K562 (cell line): ENCODE measurements around the gene DALRD3. TPM values are rescaled to one million over a fixed set of nuclear protein-coding genes. Genes with fewer than 3 reads are reported as not detected.

Source experiments
- ATAC-seq: fragments of 200-7000 bp; cut with Tn5 transposase; 3 replicates; pipeline ENCODE4 v1.9.1; 2020; ENCODE audit warnings: moderate library complexity
- BruUV-seq: library from RNA; stranded (reverse); fragments of 400-500 nt; replicated peaks from 2 replicates; lab custom pipeline; 2021; lab: Mats Ljungman, UMichigan
- CTCF ChIA-PET: fragments of 300-600 bp; formaldehyde crosslinking; extraction: SDS; loops from one replicate; lab custom pipeline; 2021; ENCODE audit warnings: low intra/inter-chr PET ratio; lab: Yijun Ruan, JAX
- POLR2A ChIA-PET: fragments of 300-600, 350-650 bp; sonication (Branson Sonifier 250); formaldehyde crosslinking; extraction: SDS; loops from one replicate; lab custom pipeline; 2021; ENCODE audit warnings: antibody characterized with exemption, inconsistent platforms; lab: Yijun Ruan, JAX
- DNase-seq, 4 experiments: peaks; one replicate each; pipeline versions ENCODE4 v3.0.0 to v3.0.0-alpha.2; 2011 to 2018; ENCODE audit warnings: low spot score in 3 of 4, mixed read lengths in 3 of 4; ENCODE audit errors: extremely low read depth in 1 of 4
- FAIRE-seq: peaks from 2 replicates; lab custom pipeline; 2011; peaks lifted over from hg19 to GRCh38; lab: Jason Lieb, UNC
- H2AFZ ChIP-seq: 2 replicates; pipeline ENCODE4 v1.6.0; 2011; ENCODE audit warnings: low read depth, low read length, control low read depth, inconsistent platforms
- H3K27ac ChIP-seq: fragments of 200-600 bp; 3 replicates; pipeline ENCODE4 v1.8.0; 2011; ENCODE audit warnings: low read depth, mild to moderate bottlenecking, control low read depth, inconsistent platforms, low read length, moderate library complexity, mixed read lengths; ENCODE audit errors: extremely low read depth
- H3K27me3 ChIP-seq, 2 experiments: fragments of 300-600 bp in 1 of 2; 2 replicates in 1 of 2; 3 replicates in 1 of 2; pipeline versions ENCODE4 v1.6.0 to v1.8.0; 2011; ENCODE audit warnings: inconsistent platforms in 2 of 2, low read length in 2 of 2, mild to moderate bottlenecking in 1 of 2, mixed read lengths in 1 of 2, moderate library complexity in 1 of 2; ENCODE audit not compliant: control insufficient read depth in 2 of 2, insufficient read depth in 2 of 2
- H3K36me3 ChIP-seq: fragments of 300-600 bp; 3 replicates; pipeline ENCODE4 v1.8.0; 2011; ENCODE audit warnings: mild to moderate bottlenecking, low read length, inconsistent platforms; ENCODE audit not compliant: control insufficient read depth, insufficient read depth
- H3K4me1 ChIP-seq, 2 experiments: fragments of 200-600 bp in 1 of 2; replicated peaks in 1 of 2; 2 replicates in 1 of 2; 3 replicates in 1 of 2; pipeline versions ENCODE4 v1.5.1 to v1.8.0; 2011; ENCODE audit warnings: inconsistent platforms in 2 of 2, low read length in 2 of 2, mild to moderate bottlenecking in 1 of 2, mixed read lengths in 1 of 2, moderate library complexity in 1 of 2; ENCODE audit not compliant: control insufficient read depth in 2 of 2, insufficient read depth in 2 of 2
- H3K4me2 ChIP-seq: 2 replicates; pipeline ENCODE4 v1.6.1; 2011; ENCODE audit warnings: low read length, control low read depth, inconsistent platforms, mixed read lengths; ENCODE audit not compliant: insufficient read depth
- H3K4me3 ChIP-seq: fragments of 200-600 bp; sonication (generic), shearing (Covaris generic); 2 replicates; pipeline ENCODE4 v1.5.1; 2016; ENCODE audit warnings: control low read depth, inconsistent platforms
- H3K79me2 ChIP-seq: fragments of 200-600 bp; 3 replicates; pipeline ENCODE4 v1.8.0; 2011; ENCODE audit warnings: low read length, inconsistent platforms; ENCODE audit not compliant: control insufficient read depth, insufficient read depth
- H3K9ac ChIP-seq, 2 experiments: 2 replicates each; pipeline versions ENCODE4 v1.6.0 to v1.6.1; 2011; ENCODE audit warnings: low read depth in 2 of 2, low read length in 2 of 2, control low read depth in 1 of 2, inconsistent platforms in 1 of 2, mild to moderate bottlenecking in 1 of 2, mixed read lengths in 1 of 2; ENCODE audit not compliant: insufficient read depth in 1 of 2
- H3K9me1 ChIP-seq: one replicate; pipeline ENCODE4 v1.6.0; 2011; ENCODE audit warnings: inconsistent platforms, mild to moderate bottlenecking, low read length, moderate library complexity; ENCODE audit not compliant: control insufficient read depth, insufficient read depth
- H3K9me3 ChIP-seq: replicated peaks from 2 replicates; pipeline ENCODE4 v1.5.1; 2011; ENCODE audit warnings: low read depth, low read length, inconsistent platforms; ENCODE audit not compliant: control insufficient read depth, insufficient read depth
- H4K20me1 ChIP-seq: replicated peaks from 2 replicates; pipeline ENCODE4 v1.6.1; 2011; ENCODE audit warnings: low read length, inconsistent platforms, mixed read lengths; ENCODE audit not compliant: control insufficient read depth, insufficient read depth
- ARID3B ChIP-seq: fragments of 250-450 bp; sonication (Bioruptor Pico); IDR thresholded peaks from 2 replicates; pipeline ENCODE4 v1.4.0; 2020; ENCODE audit warnings: borderline replicate concordance
- KLF16 ChIP-seq: IDR thresholded peaks from 2 replicates; pipeline ENCODE4 v1.6.1; 2016; ENCODE audit warnings: antibody characterized with exemption
- NR1H2 ChIP-seq: sonication (generic); formaldehyde crosslinking; IDR thresholded peaks from 2 replicates; pipeline ENCODE4 v1.4.0; 2020; ENCODE audit warnings: mild to moderate bottlenecking, missing genetic modification reagents
- PREB ChIP-seq: sonication (generic); formaldehyde crosslinking; IDR thresholded peaks from 2 replicates; pipeline ENCODE4 v1.8.1; 2023; ENCODE audit warnings: mild to moderate bottlenecking, missing genetic modification reagents
- RUNX1 ChIP-seq: sonication (generic); IDR thresholded peaks from 2 replicates; pipeline ENCODE4 v1.6.1; 2016; ENCODE audit warnings: antibody characterized with exemption, low read depth
- SMARCC2 ChIP-seq: fragments of 450-650 bp; IDR thresholded peaks from 2 replicates; pipeline ENCODE4 v1.6.1; 2017; ENCODE audit warnings: antibody characterized with exemption, moderate library complexity, mild to moderate bottlenecking, low read depth
- TOE1 ChIP-seq, 2 experiments: fragments of 450-650 bp in 1 of 2; sonication (generic) in 1 of 2; formaldehyde crosslinking in 1 of 2; IDR thresholded peaks; 2 replicates each; pipeline versions ENCODE4 v1.7.1 to v1.8.0; 2016 to 2022; ENCODE audit warnings: borderline replicate concordance in 2 of 2, mild to moderate bottlenecking in 2 of 2, antibody characterized with exemption in 1 of 2, inconsistent platforms in 1 of 2, low read depth in 1 of 2, missing genetic modification reagents in 1 of 2, moderate library complexity in 1 of 2
- ZNF639 ChIP-seq, 2 experiments: fragments of 200-800 bp in 1 of 2; sonication (Bioruptor generic) in 1 of 2; sonication (generic) in 1 of 2; formaldehyde crosslinking in 1 of 2; IDR thresholded peaks in 1 of 2; conservative IDR thresholded peaks in 1 of 2; 2 replicates each; pipeline versions ENCODE4 v1.5.0 to v1.6.1; 2016 to 2020; ENCODE audit warnings: missing compliant biosample characterization in 1 of 2, missing genetic modification characterization in 1 of 2, missing genetic modification reagents in 1 of 2
- ZNF766 ChIP-seq: fragments of 200-800 bp; sonication (Bioruptor generic); conservative IDR thresholded peaks from 2 replicates; pipeline ENCODE4 v1.6.1; 2016; ENCODE audit warnings: missing genetic modification characterization, missing compliant biosample characterization
- WGBS: fragments of 100-300 bp; shearing (Covaris generic); methylation state at CpG from one replicate; pipeline ENCODE4 v1.1.6; 2016; ENCODE audit warnings: low coverage, mixed read lengths; ENCODE audit not compliant: insufficient coverage; ENCODE audit errors: missing lambda C conversion rate; 5-methylcytosine and 5-hydroxymethylcytosine counted together
- in situ Hi-C: fragments of 300-500 bp; cut with MboI; formaldehyde crosslinking; loops from 4 replicates; pipeline ENCODE4 v1.15.0; 2018; ENCODE audit warnings: inconsistent platforms, mixed read lengths
- intact Hi-C: fragments of 100-400 bp; cut with micrococcal nuclease; formaldehyde crosslinking; loops from 2 replicates; pipeline ENCODE4 v1.14.2; 2022
- polyA plus RNA-seq, 8 experiments: library from polyadenylated mRNA; depleted of rRNA in 4 of 8; stranded (reverse) in 5 of 8; unstranded in 3 of 8; fragments of >200 nt; fragmentation: Nextera tagmentation in 2 of 8; fragmentation: Illumina TruSeq in 1 of 8; extraction: Ambion mirVana in 2 of 8; extraction: Trizol in 1 of 8; gene quantifications; 2 replicates each; pipeline versions ENCODE4 v1.2.1 to v1.2.3, GENCODE V29; 2011 to 2014; ENCODE audit warnings: inconsistent platforms in 1 of 8, missing spikeins in 1 of 8
- total RNA-seq, 7 experiments: library from RNA; depleted of rRNA in 6 of 7; stranded (reverse); fragments of >200 nt in 6 of 7; fragmentation: Illumina TruSeq in 2 of 7; extraction: Trizol in 2 of 7; gene quantifications; 2 replicates each; pipeline versions ENCODE4 v1.2.1 to v1.2.3, GENCODE V29; 2011 to 2021; ENCODE audit warnings: low replicate concordance in 1 of 7
- TF ChIP-seq, protein P1 (sequence below): fragments of 450-650 bp; formaldehyde crosslinking; IDR thresholded peaks from 2 replicates; pipeline ENCODE4 v1.4.0; 2020; ENCODE audit warnings: mild to moderate bottlenecking, mixed read lengths
- TF ChIP-seq, protein P2 (sequence below): fragments of 250-450 bp; sonication (Bioruptor Pico); IDR thresholded peaks from 2 replicates; pipeline ENCODE4 v1.8.0; 2021; ENCODE audit warnings: mild to moderate bottlenecking, moderate library complexity

Gene DALRD3
- total and polyA plus RNA-seq, 9 of the 15 experiments (the other 6 are each of a cell fraction or from before 2014, with no cell fraction given) = 6.6 to 31.3 (median 14.4) TPM

DNA sequence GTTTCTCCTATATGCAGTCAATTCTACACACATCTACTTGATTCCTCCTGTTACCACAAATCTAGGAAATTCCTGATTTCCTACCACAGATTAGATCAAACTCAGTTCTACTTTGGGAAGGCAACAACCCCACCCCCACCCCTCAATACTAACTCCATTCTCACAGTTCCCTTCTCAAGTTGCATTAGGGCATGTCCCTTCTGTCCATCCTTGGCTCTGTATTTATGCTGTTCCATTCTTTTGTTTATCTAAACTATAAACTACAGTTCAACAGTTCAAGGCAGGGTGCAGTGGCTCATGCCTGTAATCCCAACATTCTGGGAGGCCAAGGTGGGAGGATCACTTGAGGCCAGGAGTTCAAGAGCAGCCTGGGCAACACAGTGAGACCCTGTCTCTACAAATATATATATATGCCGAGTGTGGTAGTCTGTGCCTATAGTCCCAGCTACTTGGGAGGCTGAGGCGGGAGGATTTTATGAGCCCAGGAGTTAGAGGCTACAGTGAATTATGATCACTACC is 36.0 kb upstream of the DALRD3 start (continued):
- no peak for TF ChIP-seq ZNF639 (CRISPR knock-in tag; conservative IDR thresholded peaks at IDR 0.05 in 1 of 2, IDR thresholded peaks at IDR 0.05 in 1 of 2)

- CTCF ChIA-PET = no interaction called here
- in situ Hi-C loops = no loop called here
- FAIRE-seq (no peak), ATAC-seq (no peak), DNase-seq (no peak)
- Histone ChIP-seq H3K27me3 (no peaks in the 10 kb centered on the region), H3K4me1 (no peaks in the 10 kb centered on the region; a peak in 1 of 5 replicates), H3K27ac (no peak overlapping the region), H3K79me2 (peaks cover 2% of the 10 kb centered on the region; the same call in 2 of the 3 replicates), H3K9me1 (peaks cover 3% of the 10 kb centered on the region), H3K36me3 (peaks cover 68% of the 10 kb centered on the region; the same call in 2 of the 3 replicates), H3K9me3 (no peaks in the 10 kb centered on the region), H2AFZ (no peak overlapping the region), H3K4me3 (no peak overlapping the region), H3K9ac (no peak overlapping the region), H4K20me1 (no peaks in the 10 kb centered on the region), H3K4me2 (no peak overlapping the region)
- POLR2A ChIA-PET = interaction anchor here (1.0 kb wide), 1 partner anchor 9 kb away, joined by 3 read pairs; no protein-coding TSS in a partner anchor
- WGBS = no CpG with 5 or more reads among the region's 1 CpG
- BruUV-seq = TSS peak; percentile 28
- intact Hi-C loops = no loop called here
- no peak for TF ChIP-seq SMARCC2
- no peak for TF ChIP-seq TOE1 (IDR thresholded peaks at IDR 0.05; ENCODE audit: borderline replicate concordance)
- no peak for TF ChIP-seq TOE1 (CRISPR knock-in tag; IDR thresholded peaks at IDR 0.05; ENCODE audit: borderline replicate concordance, low read depth)
- no peak for TF ChIP-seq KLF16
- TF ChIP-seq, protein P1, sequence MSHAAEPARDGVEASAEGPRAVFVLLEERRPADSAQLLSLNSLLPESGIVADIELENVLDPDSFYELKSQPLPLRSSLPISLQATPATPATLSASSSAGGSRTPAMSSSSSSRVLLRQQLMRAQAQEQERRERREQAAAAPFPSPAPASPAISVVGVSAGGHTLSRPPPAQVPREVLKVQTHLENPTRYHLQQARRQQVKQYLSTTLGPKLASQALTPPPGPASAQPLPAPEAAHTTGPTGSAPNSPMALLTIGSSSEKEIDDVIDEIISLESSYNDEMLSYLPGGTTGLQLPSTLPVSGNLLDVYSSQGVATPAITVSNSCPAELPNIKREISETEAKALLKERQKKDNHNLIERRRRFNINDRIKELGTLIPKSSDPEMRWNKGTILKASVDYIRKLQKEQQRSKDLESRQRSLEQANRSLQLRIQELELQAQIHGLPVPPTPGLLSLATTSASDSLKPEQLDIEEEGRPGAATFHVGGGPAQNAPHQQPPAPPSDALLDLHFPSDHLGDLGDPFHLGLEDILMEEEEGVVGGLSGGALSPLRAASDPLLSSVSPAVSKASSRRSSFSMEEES (CRISPR knock-in tag) = no peak
- TF ChIP-seq ZNF766 (CRISPR knock-in tag) = no peak
- TF ChIP-seq PREB = no peak
- TF ChIP-seq, protein P2, sequence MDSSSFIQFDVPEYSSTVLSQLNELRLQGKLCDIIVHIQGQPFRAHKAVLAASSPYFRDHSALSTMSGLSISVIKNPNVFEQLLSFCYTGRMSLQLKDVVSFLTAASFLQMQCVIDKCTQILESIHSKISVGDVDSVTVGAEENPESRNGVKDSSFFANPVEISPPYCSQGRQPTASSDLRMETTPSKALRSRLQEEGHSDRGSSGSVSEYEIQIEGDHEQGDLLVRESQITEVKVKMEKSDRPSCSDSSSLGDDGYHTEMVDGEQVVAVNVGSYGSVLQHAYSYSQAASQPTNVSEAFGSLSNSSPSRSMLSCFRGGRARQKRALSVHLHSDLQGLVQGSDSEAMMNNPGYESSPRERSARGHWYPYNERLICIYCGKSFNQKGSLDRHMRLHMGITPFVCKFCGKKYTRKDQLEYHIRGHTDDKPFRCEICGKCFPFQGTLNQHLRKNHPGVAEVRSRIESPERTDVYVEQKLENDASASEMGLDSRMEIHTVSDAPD (CRISPR knock-in tag) = no peak
- TF ChIP-seq ARID3B (CRISPR knock-in tag) = no peak
- no peak for TF ChIP-seq NR1H2
- TF ChIP-seq RUNX1 = no peak
These were observed 35.2 kb upstream of the DALRD3 start for GRCh38 chr3:49053543-49053942.
